DMS79 treated with DMSO at 0.1 percent for 48 hours (cell line): ENCODE measurements around the gene PTBP1.
A peak's percentile ranks its signal among the peaks of the same experiment; 100 is the strongest.
"Not testable (repeated sequence)": the region's sequence is repeated elsewhere in the genome, so short reads cannot be mapped to it uniquely, and the experiment has no call there.

ENCODE experiments used
- DNase-seq: peaks from one replicate; lab custom pipeline; 2025; lab: John Stamatoyannopoulos, UW

Gene PTBP1

GRCh38 chr19:810077-810855 is 13.0 kb downstream of the PTBP1 start:
- no peak for DNase-seq

DNA sequence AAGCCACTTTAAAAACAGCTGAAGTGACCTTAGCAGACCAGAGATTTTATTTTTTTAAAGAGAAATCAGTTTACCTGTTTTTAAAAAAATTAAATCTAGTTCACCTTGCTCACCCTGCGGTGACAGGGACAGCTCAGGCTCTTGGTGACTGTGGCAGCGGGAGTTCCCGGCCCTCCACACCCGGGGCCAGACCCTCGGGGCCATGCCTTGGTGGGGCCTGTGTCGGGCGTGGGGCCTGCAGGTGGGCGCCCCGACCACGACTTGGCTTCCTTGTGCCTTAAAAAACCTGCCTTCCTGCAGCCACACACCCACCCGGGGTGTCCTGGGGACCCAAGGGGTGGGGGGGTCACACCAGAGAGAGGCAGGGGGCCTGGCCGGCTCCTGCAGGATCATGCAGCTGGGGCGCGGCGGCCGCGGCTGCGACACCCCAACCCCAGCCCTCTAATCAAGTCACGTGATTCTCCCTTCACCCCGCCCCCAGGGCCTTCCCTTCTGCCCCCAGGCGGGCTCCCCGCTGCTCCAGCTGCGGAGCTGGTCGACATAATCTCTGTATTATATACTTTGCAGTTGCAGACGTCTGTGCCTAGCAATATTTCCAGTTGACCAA is 13.7 kb downstream of the PTBP1 start:
- DNase-seq, result no peak

- no peak for DNase-seq
These were observed 14.3 kb downstream of the PTBP1 start for GRCh38 chr19:811506-812048.

GRCh38 chr19:812049-812746 is 14.9 kb downstream of the PTBP1 start:
- no peak for DNase-seq

GRCh38 chr19:812747-813218 is 15.5 kb downstream of the PTBP1 start:
- no peak for DNase-seq

- no peak for DNase-seq
These were observed 16.2 kb downstream of the PTBP1 start for GRCh38 chr19:813219-814151.

DNA sequence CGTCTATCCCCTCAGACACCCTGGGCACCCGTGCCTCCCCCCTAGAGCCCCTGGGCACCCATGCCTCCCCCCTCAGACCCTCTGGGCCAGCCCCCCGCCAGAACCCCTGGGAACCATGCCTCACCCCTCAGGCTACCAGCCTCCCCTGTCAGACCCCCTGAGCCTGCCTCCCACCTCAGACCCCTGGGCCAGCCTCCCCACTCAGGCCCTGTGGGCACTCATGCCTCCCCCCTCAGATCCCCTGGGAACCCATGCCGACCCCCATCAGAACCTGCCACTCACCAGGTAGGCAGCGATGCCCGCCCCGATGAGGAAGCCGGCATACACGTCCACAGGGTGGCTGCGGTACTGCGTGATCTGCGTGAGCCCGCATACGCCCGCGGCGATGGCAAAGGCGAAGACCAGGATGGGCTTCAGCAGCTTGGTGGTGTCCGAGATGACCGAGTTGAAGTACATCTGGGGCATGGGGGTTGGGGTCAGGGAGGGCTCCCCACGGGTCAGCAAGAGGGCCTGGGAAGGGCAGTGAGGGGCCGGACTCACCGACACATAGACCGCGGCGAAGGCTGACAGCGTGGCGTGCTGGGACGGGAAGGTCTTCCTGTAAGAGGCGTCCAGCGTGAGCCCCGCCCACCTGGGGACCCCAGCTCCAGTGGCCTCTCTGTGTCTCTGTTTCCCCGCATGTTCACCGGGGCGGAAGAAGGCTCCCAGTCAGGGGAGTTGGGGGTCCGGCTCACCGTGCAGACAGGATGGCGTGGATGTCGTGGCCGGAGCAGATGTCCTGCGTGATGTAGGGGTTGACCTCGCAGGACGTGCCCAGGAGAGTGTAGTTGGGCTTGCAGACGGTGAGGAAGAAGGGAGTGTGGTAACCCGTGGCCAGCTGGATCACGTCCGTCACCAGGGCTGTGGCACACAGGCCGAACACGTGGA is 17.2 kb downstream of the PTBP1 start:
- DNase-seq, result no peak

GRCh38 chr19:815079-815774 is 18.0 kb downstream of the PTBP1 start:
- DNase-seq, result no peak

GRCh38 chr19:815775-816499 is 18.7 kb downstream of the PTBP1 start:
- no peak for DNase-seq

DNA sequence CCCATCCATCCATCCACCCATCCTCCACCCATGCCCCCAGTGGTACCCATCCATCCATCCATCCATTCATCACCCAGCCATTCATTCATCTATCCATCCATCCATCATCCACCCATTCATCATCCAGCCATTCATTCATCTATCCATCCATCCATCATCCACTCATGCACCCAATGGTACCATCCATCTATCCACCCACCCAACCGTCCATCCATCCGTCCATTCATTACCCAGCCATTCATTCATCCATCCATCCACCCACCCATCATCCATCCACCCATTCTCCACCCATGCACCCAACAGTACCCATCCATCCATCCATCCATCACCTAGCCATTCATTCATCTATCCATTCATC is 19.2 kb downstream of the PTBP1 start:
- DNase-seq, result no peak

DNA sequence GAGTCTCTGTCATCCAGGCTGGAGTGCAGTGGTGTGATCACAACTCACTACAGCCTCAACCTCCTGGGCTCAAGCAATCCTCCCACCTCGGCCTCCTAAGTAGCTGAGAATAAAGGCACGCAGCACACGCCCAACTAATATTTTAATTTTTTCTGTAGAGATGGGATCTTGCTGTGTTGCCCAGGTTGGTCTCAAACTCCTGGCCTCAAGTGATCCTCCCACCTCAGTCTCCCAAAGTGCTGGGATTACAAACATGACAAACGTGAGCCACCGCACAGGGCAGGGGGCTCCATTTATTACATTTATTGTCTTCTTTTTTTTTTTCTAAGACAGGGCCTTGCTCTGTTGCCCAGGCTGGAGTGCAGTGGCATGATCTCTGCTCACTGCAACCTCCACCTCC is 23.0 kb downstream of the PTBP1 start:
- not testable (repeated sequence) for DNase-seq

GRCh38 chr19:821231-821824 is 24.1 kb downstream of the PTBP1 start:
- DNase-seq, result no peak

- DNase-seq, result peak; percentile 11
These were observed 24.7 kb downstream of the PTBP1 start, which contains the start of gene PLPPR3 for GRCh38 chr19:821825-822503. Gene PLPPR3, minus strand, starts transcription at chr19:821955. Its CDS starts 396 bp downstream, at chr19:821559.

DNA sequence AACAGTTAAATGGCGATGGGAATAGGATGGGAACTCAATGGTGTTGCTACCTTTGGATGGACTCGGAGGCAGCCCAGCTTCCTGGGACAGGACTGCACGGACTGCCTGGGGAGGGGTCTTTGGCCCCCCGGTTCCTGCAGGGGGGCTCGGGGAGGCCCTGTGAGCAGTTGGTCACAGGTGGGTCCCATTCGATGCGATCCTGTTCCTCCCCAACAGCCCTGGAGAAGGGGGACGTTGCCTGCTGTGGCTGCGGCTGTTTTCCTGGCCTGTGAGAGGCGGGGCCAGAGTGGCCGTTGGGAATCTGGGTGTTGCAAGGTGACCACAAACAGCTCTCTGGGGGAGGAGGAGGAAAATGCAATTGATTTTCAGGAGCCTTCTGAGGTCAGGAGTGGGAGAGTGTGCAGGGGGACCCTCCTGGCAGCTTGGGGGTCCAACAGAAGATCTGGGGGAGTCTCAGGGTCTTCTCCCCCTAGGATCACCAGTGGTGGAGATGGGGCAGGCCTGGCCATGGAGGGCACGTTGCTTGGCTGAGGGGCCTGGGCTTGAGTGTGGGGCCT is 26.4 kb downstream of the PTBP1 start:
- DNase-seq, result no peak

GRCh38 chr19:824885-825284 is 27.6 kb downstream of the PTBP1 start:
- DNase-seq, result no peak

- DNase-seq, result no peak
These were observed 28.8 kb downstream of the PTBP1 start for GRCh38 chr19:825897-826644.

GRCh38 chr19:827314-827709 is 30.1 kb downstream of the PTBP1 start:
- DNase-seq, result no peak
